NCI-H1417 (cell line): ENCODE data around the gene KIF16B.

Experiments
- DNase-seq, 3 experiments: peaks; one replicate each; lab custom pipeline; 2025; lab: John Stamatoyannopoulos, UW

KIF16B gene

GRCh38 chr20:16437387-16437996 lies 135.8 kb downstream of the KIF16B start:
- no peak for DNase-seq

DNA sequence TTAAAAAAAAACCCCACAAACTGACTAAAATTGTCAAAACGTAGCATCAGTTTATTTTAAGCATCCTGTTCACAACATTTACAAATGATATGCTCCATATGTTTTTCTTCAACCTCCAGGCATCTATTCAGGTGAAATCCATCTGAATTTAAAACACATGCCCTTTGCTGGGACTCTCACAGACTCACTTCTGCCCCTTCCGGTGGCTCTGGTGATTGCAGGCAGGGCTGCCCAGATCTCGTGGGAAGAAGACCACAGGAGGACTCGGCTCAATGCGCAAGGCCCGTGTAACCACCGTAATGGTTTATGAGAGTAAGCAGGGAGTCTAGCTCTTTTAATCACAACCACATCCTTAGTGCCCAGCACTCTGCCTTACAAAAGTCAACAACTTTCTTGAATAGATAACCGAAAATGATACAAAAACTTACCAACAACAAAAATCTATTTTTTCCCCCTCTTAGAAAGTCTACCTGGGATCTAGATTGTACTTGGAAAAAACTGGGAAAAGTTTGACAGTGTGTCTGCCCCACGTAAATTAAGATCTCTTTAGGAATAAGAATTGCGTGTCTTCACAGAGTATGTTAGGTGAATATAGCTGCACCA lies 139.1 kb downstream of the KIF16B start:
- peak in 2 of 3 experiments; percentile 1 to 3 for DNase-seq

DNA sequence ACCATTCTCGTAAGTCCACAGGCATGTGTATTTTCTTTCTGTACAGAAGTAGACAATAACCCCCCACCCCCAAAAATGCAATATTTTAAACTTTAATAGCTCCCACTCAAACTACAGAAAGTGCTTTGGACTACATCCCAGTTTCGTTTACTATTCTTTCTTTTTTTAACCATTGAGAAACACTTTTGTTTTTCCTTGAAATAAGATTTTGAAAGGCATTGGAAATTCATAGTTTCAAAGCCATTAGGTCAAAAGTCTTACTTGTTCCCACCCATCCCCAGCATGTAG lies 140.0 kb downstream of the KIF16B start:
- no peak for DNase-seq

DNA sequence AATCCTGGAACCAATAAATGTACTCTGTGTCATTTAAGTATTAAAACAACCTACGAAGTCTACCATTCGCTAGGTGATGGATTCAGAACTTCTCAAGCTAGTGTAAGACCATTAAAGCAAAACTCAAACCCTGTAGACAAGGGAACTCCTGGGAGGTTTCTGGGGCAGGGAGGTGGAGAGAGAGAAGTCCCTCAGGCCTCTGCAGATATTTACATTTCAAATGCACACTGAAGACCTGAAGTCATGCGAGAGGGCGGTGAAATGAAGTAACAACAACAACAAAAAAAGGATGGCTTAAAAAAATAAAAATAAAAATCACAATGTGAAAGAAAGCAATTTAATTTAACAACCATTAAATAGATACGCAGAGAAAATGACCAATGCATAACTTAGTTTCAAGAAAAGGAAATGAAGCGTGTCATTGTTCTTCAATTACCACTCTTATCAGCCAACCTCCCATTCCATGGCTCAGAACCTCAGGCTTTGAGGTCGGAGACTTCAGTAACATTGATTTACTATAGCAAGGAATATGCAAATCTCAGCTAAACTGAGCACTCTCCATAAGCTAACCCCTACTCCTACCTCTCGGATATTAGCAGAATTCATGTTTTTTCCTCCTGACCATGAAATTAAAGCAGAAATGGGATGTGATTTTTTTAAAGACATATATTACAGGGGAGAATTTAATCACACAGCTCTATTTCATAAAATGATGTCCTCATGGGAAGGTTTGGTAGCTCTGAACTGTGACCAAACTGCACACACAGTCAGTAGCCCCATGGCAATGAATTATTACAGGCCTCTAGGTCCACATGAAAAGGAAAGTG lies 140.6 kb downstream of the KIF16B start:
- no peak for DNase-seq

DNA sequence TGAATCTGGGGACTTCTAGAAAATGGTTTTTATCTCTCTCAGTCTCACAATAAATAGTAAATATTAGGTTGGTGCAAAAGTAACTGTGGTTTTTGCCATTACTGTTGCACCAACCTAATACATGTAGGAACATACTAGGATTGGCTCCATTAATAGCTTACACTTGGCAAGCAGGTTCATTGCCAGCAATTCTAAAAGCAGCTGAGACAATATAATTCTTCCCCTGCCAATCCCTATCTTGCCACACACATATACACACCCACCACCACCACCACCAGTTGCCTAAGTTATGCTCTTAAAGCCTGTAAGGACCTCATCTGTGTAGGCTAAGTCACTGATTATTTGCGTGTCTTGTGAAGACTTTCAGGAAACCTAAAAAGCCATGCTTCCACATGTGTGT lies 145.1 kb downstream of the KIF16B start:
- DNase-seq: no peak

GRCh38 chr20:16427571-16427970 lies 145.7 kb downstream of the KIF16B start:
- DNase-seq: no peak

DNA sequence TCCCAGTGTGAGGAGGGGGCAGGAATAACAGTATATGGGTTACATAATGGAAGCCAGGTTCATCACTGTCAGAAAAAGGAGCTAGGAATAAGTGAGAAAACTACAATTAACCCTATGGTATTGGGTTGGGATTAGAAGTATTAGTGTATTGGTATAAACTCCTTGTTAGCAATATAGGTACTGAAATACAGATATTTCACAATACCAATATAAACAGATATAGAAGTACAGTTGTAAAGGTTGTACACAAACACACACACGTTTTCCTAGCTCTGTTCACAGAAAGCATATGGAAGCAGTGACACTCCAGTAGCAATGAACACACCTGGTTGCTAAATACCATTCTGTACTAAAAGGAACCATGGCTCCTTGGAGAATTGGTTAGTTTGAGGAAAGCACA lies 148.5 kb downstream of the KIF16B start:
- no peak for DNase-seq

GRCh38 chr20:16423311-16424212 lies 149.7 kb downstream of the KIF16B start:
- DNase-seq: no peak

- DNase-seq: peak in 2 of 3 experiments; percentile 26 to 31
Observed at GRCh38 chr20:16419138-16419715, 154.0 kb downstream of the KIF16B start.

GRCh38 chr20:16418616-16419015 lies 154.6 kb downstream of the KIF16B start:
- DNase-seq: no peak

GRCh38 chr20:16417001-16417400 lies 156.2 kb downstream of the KIF16B start:
- no peak for DNase-seq

- no peak for DNase-seq
Observed at GRCh38 chr20:16415071-16416053, 157.9 kb downstream of the KIF16B start.

DNA sequence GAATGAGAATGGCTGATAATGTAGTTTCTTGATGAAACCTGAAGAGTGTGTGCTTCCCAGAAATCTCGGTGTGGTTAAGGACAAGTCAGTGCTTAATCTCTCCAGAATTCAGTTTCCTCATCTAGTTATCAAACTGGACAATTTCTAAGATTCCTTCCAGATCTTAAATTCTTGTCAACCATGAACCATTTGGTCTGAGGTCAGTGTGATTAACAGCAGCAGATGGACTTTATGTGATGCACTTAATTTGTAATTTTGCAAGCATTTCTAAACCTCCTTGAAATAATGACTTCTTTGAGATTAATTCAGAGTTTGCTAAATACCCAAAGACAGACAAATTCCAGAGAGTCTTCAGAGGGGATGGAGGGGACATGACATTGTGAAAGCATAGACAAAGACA lies 160.3 kb downstream of the KIF16B start:
- no peak for DNase-seq

- DNase-seq: no peak
Observed at GRCh38 chr20:16411361-16411760, 161.9 kb downstream of the KIF16B start.

DNA sequence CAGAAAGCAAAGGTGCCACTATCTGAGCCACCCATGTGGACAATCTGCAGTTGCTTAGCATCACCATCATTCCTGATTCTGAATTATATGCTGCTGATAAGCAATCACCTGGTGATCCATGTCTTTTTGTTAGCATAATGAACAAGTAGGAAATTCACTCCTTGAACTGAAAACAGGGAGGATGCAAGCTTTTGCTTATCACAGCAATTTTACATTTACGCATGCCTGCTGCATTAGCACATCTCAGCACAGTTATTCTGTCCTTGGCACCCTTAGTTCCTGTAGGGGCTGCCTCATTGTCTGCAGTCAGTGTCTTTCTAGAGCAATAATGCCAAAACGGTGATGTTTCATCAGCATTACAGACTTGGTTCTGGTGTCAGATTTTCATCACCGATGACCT lies 162.6 kb downstream of the KIF16B start:
- DNase-seq: no peak

GRCh38 chr20:16408981-16409380 lies 164.3 kb downstream of the KIF16B start:
- DNase-seq: no peak

DNA sequence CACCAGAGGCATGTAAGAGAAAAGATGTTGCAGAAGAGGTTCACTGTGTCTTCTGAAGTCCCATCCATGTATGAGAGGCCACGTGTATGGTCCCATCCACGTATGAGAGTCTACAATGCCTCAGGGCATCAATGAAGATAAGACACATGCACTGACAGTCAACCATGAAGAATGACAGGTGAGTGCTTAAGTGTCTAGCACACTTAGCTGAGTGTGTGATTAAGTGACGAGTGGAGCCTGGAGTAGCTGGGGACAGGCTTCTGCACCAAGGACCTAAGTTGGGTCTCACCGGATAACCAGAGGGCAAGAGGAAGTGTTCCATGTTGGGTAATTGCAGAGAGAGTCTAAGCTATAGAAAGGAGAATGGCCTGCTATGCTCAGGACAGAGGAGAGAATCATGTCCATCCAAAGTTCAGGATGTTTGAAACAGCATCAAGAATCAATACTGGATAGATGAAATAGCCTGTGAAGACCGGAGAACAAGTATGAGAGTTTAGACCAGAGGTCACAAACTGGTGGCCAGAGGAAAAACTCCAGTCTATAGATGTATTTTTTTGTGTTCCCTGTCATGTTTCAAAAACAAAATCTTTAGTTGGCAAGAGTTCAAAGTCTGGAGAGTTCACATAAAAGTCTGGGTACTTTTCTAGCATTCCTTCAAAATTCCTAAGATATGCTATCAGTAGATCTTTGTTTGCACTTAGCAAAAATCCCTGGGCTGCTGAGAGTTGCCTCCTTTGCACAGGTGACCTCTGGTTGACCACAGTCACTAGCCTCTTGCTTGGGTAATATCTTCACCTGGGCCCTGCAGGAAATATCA lies 165.8 kb downstream of the KIF16B start:
- DNase-seq: peak in 1 of 3 experiments; percentile 27

DNA sequence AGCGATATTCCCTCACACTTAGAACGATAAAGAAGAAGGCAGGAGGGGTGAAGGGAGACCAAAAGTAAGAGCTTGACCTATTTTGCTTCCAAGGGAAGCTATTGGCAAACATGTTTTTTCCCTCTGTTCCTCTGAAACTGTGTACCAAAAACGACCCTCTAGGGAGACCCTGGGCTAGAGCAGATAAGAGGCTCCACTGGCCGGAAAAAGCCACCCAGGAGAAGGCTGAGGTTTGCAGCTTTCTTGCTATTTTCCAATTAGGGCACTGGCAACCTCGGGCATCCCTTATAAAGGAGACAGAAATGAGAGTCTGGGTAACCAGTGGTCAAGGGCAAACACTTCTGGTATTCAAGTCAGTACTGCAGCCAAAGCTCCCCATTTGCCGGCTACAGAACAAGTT lies 168.0 kb downstream of the KIF16B start:
- DNase-seq: no peak

DNA sequence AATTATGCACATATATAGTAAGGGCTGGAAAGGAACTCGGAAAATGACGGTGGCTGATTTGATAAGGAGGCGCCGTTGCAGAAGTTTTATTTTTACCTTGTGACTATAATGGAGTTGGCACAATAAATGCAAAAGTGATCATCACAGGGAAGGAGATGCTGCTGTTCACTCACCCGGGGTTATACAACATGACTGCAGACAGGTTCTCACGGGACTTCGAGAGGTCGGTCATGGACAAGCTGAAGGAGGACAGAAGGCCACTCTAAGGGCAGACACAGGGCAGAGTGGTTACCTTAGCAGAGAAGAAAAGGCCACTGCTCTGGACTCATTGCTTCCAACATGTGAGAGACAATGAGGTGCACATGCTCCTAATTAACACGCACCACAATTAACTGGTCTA lies 168.6 kb downstream of the KIF16B start:
- no peak for DNase-seq

DNA sequence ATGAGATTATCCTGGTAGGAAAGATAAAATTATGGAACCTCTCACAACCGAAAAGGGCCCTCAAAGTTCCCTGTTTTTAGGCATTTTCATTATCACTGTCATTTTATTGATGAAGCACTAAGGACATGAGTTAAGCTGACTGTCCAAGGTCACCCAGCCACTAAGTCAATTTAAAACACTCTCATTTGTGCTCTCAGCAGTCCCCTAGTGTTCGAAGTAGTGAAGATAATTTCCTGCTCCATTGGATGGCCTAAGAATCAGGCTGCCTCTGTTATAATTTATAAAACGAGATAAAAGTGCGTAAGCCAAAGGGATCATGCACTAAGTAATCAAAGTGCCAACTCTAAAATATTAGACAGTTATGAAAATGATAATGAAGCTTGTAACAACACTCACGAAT lies 169.1 kb downstream of the KIF16B start:
- no peak for DNase-seq
